Stimulated activated CD8-positive, alpha-beta memory T cell treated with anti-CD3 and anti-CD28 coated beads, Interleukin-7, amount 100 ng/mL, for 1 hour (primary cell): ENCODE data around the gene ITGB1BP1.

Experiments
- DNase-seq, 2 donors: peaks; one replicate each; pipeline ENCODE4 v3.0.0-alpha.2; 2020; ENCODE audit warnings: low read depth in 2 of 2

The ITGB1BP1 gene

DNA sequence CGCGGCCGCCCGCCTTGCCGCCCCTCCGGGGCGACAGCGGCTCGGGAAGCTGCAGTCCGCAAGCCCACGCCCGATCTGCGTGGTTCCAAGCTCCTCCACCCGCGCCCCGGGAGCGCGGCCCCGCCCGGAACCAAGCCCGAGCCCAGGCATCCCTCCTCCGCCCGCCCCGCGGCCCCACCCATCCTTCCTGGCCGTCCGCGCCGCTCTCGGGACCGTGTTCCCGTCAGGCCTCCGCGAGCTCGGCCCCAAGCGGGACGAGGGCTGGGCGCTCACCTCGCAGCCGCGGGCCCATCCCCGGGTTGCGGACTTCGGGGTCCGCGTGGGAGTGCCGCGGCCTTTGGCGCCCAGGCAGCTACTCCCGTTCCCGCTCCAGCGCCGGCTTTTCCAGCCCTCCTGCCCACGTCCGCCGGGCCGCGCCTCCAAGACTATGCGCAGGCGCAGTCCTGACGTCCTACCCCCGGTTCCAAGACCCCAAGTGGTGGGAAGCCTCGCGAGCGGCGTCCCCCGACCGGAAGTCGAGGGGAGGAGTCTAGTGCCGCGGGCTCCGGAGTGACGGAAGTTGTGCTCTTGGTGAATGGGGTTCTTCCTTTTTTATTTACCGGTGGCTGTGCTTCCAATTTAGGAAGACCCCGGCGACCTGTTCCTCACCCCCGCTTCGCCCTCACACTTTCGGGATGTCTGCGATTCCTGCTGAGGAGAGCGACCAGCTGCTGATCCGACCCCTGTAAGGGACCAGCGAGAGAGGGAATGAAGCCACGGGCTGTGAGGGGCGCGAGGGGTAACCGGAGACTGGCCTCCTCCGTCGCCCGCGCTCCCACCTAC is at the start of gene ITGB1BP1, which contains the start of gene CPSF3:
Gene ITGB1BP1, minus strand, starts transcription at position 429 of the 822 bp plus-strand sequence. CDS start 4,831 bp downstream, outside the sequence.
Gene CPSF3, plus strand, starts transcription at position 555 of the 822 bp plus-strand sequence. Its CDS starts 120 bp downstream, at position 675.
- DNase-seq = peak; percentile 92 to 95

- DNase-seq = no peak
Measured at GRCh38 chr2:9472511-9472910, 49.2 kb upstream of the ITGB1BP1 start.

DNA sequence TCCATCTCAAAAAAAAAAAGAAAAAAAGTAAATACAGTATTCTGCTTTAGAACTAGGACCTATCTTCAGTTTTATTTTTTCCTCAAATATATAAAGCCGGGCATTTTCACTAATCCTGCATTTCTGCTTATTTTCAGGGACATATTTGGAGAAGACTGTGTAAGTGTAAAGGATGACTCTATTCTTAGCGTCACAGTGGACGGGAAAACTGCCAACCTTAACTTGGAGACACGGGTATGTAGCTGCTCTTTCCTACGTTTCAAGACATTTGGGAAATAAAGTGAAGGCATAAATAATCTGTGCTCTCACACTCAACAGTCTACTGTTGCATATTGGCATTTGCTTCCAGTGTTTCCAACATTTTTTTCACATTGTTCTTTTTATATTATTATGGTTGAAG is 47.9 kb upstream of the ITGB1BP1 start:
- DNase-seq = no peak

GRCh38 chr2:9467687-9468086 is 44.4 kb upstream of the ITGB1BP1 start:
- no peak for DNase-seq

DNA sequence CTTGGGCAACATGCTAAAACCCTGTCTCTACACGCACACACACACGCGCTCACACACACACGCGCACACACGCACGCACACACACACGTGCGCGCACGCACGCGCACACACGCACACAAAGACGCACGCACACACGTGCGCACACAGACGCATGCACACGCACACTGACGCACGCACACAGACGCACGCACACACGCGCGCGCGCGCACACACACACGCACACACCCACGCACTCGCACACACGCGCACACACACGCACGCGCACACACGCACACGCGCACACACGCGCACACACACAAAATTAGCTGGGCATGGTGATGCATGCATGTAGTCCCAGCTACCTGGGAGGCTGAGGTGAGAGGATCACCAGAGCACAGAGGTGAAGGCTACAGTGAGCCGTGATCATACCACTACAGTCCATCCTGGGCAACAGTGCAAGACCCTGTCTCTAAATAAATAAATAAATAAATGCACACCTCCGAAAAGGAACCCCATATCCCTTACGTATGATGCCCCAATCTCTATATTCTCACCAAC is 42.9 kb upstream of the ITGB1BP1 start:
- no peak for DNase-seq

- DNase-seq = no peak
Measured at GRCh38 chr2:9465170-9465569, 41.8 kb upstream of the ITGB1BP1 start.

DNA sequence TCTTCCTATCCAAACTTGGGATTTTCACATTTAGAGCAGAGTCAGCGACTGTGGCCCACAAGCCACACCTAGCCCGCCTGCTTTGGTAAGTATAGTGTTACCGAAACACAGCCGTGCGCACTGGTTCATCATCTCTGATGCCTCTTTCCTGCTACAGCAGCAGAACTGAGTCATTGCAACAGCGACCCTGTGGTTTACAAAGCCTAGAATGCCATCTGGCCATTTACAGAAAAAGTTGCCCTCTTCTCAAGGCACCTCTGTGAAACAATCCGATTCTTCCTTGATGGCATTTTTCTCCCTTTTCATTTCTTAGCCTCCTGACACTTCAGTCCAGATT is 40.3 kb upstream of the ITGB1BP1 start:
- no peak for DNase-seq

DNA sequence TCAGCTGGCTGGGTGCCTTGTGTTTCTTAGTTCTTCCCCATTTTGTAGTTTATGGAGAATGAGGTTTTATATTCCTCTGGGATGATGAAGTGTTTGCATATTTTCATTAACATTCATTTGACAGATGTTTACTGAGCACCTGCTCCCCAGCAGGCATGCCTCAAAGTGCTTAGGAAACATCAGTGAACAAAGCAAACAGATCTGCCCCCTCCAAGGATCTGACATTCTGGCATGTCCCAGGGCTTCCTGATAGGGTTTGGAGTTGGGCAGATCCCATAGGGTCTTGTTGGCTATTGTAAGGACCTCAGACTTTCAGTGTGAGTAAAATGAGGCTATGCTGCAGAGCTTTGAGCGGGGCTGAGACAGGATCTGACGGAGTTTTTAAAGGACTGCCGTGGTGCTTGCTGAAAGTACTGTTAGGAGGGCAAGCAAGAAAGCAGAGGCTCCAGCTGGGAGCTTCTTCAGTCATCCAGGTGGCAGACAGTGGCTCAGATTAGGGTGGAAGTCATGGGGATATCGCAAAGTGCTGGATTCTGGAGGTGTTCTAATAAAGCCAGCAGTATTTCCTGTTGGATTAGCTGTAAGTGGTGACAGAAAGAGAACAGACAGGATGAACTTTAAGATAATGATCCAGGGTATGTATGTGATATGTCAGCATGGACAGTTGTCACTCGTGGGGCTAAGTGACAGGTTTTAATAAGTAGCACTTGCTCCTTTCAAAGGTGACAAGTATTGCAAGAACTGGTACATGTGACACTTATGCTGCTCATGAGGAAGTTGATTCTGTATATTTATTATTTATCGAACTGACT is 39.8 kb upstream of the ITGB1BP1 start:
- no peak for DNase-seq

DNA sequence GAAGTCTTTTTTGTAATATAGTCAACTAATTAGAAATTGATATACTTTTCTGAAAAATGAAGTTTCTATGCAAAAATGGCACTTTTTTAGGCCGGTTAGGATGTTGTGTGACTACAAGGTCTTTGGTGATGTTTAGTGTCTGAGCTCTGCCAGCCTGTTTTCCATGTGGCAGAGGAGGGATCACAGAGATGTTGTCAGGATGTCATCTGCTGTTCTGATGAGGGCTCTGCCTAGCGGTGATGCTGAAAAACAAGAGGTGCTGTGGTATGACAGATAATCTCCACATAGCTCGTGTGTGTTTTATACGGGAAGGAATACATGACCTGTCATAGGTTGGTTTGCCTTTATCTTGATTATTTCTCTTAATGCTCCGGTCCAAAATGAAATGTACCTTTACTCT is 39.0 kb upstream of the ITGB1BP1 start:
- no peak for DNase-seq

- DNase-seq = no peak
Measured at GRCh38 chr2:9461079-9461478, 37.8 kb upstream of the ITGB1BP1 start.

DNA sequence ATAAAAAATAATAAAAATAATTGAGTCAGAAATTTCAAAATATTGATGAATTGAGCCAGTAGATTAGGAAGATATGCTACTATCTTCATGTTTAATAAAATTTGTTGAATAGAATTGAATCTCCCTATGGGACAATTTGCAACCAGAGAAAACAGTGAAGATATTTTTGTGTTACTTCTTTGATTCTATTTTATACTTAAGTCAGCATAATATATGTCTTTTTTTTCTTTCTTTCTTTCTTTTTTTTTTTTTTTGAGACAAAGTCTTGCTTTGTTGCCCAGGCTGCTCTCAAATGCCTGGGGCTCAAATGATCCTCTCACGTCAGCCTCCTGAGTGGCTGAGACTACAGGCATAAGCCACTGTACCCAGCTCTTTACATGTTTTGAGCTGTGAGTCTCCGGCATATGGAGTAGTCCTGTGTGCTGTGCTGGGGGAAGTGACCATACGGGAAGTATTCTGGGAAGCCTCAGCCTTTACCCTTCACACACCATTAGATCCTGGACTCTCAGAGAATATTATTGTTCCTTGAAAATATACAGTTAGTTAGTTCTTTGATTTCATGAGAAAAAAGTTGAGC is 37.2 kb upstream of the ITGB1BP1 start:
- DNase-seq = no peak

DNA sequence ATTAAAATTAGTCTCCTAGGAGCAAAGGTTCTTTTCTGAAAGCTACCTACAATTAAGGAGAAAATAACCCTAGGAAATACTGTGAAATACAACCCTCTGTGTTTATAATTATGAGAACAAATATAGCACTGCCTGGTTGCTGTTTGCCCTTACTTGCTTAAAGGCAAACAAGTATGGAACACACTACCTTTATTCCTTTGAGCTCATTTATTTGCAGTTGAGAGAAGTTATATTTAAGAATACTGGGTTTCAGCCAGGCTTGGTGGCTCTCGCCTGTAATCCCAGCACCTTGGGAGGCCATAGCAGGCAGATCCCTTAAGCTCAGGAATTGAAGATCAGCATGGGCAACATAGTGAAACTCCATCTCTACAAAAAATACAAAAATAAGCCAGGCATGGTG is 27.9 kb upstream of the ITGB1BP1 start:
- no peak for DNase-seq

DNA sequence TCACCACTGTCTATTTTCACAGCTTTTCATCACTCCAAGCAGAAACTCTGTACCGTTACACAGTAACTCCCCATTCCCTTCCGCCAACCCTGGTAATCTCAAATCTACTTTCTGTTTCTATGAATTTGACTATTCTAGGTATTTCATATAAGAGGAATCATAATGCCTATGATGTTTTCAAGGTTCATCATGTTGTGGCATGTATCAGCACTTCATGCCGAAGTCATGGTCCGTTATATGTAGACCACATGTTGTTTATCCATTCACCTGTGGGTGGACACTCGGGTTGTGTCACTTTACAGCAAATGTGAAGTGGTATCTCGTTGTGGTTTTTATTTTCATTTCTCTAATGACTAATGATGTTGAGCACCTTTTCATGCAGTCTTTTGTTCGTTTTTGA is 21.8 kb upstream of the ITGB1BP1 start:
- no peak for DNase-seq

- DNase-seq = no peak
Measured at GRCh38 chr2:9443526-9443925, 20.2 kb upstream of the ITGB1BP1 start.

- DNase-seq = no peak
Measured at GRCh38 chr2:9441556-9441955, 18.2 kb upstream of the ITGB1BP1 start.

DNA sequence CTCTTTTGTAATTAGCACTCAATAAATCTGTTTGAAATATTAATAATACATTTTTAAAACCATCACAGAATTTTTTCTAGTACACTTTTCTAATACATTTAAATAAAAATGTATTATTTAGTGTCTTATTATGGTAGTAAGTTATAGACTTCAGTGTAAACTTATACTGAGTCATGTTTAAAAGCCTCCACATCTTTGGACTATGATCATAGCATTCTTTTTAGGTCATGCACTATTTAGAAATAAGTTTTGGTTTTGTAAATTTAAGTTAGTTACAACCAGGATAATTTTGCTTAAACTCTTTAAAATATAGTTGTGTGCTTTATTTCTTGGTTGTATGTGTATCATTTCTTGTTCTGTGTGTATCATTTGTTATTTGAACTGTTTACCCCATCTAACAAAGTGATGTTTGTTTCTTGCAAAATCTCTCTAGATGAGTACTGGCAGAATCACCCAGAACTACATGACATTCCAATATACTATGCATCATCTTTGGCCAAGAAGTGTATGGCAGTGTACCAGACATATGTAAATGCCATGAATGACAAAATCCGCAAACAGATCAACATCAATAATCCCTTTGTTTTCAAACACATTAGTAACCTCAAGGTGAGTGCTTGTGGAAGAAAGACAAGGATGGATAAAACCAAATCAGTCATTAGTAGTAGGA is 16.9 kb upstream of the ITGB1BP1 start:
- no peak for DNase-seq

GRCh38 chr2:9439536-9439935 is 16.2 kb upstream of the ITGB1BP1 start:
- no peak for DNase-seq

DNA sequence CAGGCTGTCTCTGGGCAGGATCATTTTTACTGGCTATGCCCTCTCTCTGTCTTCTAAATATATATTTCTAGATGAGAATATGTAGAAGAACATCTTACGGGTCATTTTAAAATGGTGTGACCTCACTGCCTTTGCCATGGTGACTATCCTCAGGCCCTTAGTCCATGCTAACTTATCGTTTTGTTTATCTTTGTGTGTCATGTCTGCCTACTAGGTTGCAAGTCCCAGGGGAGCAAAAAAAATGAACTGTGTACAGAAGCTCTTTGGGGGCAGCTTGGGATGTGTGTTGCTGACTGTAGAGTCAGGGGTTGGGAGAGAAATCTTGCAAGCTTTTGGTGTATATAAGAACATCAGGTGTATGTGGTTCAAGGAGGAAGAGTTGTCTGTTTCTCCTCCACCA is 11.2 kb upstream of the ITGB1BP1 start:
- DNase-seq = no peak

DNA sequence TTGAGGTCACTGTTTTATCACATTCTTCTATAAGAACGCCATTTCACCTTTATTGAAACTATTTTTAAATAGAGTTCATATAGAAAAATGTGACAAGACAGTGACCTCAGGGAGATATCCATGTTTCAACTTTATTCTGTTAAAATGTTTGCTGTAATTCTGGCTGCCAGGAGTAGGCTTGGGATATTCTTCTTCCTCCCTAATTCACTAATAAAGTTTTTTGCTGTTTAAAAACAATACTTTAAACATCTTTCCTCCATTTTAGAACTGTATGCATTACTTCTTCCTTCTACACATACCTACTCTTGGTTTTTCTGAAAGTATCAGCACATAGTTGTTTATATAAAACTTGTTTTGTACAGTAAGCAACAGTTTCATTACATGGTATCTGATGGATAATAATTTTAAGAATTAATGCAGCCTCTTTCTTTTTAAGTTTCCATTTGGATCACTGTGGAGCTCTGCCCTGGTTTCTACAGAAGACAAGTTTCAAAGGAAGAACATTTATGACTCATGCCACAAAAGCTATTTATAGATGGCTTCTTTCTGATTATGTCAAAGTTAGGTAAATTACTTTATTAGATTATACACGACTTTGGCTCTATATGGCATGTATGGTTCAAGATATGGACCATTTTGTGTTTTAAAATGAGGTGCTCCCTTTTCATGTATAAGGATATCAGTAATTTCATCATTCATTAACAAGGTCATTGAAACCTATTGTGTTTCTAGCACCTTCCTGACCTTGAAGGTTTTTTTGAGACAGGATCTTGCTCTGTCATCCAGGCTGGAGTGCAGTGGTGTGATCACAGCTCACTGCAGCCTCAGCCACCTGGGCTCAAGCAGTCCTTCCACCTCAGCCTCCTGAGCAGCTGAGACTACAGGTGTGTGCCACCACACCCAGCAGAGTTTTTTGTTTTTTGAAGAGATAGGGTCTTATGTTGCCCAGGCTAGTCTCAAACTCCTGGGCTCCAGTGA is 7.3 kb upstream of the ITGB1BP1 start:
- DNase-seq = no peak

- DNase-seq = no peak
Measured at GRCh38 chr2:9428965-9429577, 5.7 kb upstream of the ITGB1BP1 start.
